Coronary artery (tissue), 2 donors: ENCODE results near the gene RNU6-7.

Experiments used
- DNase-seq: peaks from one replicate; pipeline ENCODE4 v3.0.0-alpha.2; 2017; ENCODE audit warnings: low spot score
- H3K27ac ChIP-seq, 2 donors: fragments of 200-600 bp; sonication (generic); one replicate each; pipeline ENCODE4 v1.5.1; 2016 to 2019
- H3K4me3 ChIP-seq: fragments of 200-600 bp; sonication (generic); 2 replicates; pipeline ENCODE4 v1.5.1; 2016; ENCODE audit warnings: mild to moderate bottlenecking, moderate library complexity
- TF ChIP-seq, protein P1 (sequence below): fragments of 200-600 bp; sonication (generic); IDR thresholded peaks from one replicate; pipeline ENCODE4 v1.5.1; 2019; ENCODE audit warnings: antibody characterized with exemption

RNU6-7 gene

GRCh38 chr14:32250681-32251080 lies 48.8 kb downstream of the RNU6-7 start:
- DNase-seq = no peak
- Histone ChIP-seq H3K27ac (no peak overlapping the region), H3K4me3 (no peak overlapping the region)
- TF ChIP-seq, protein P1, sequence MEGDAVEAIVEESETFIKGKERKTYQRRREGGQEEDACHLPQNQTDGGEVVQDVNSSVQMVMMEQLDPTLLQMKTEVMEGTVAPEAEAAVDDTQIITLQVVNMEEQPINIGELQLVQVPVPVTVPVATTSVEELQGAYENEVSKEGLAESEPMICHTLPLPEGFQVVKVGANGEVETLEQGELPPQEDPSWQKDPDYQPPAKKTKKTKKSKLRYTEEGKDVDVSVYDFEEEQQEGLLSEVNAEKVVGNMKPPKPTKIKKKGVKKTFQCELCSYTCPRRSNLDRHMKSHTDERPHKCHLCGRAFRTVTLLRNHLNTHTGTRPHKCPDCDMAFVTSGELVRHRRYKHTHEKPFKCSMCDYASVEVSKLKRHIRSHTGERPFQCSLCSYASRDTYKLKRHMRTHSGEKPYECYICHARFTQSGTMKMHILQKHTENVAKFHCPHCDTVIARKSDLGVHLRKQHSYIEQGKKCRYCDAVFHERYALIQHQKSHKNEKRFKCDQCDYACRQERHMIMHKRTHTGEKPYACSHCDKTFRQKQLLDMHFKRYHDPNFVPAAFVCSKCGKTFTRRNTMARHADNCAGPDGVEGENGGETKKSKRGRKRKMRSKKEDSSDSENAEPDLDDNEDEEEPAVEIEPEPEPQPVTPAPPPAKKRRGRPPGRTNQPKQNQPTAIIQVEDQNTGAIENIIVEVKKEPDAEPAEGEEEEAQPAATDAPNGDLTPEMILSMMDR = no peak

DNA sequence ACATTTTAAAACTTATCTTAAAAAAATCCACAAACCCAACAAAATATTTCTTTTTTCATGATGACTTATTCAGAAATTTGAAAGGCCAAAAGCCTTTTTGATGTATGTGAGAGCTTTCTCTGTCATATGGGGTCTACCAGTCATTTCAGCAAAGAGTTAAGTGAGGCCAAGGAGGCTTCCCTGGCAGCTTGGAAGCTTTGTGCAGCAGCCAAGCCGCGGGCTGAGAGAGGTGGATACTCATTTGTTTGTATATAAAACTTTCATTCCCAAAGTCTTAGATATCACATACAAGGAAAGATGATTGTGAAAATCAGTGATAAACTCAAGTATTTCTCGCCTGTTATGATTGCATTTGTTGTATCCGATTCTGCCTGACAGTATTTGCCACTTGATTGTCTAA lies 49.7 kb downstream of the RNU6-7 start:
- no peak for DNase-seq
- TF ChIP-seq, protein P1 = no peak
- Histone ChIP-seq H3K27ac (no peak overlapping the region), H3K4me3 (no peak overlapping the region)
